ENCODE measurements around the gene MAP1S. TPM values are rescaled to one million over a fixed set of nuclear protein-coding genes. Genes with fewer than 3 reads are reported as not detected.

Gene MAP1S
- polyA plus RNA-seq, 1 donor from 2014 or later = 5.8 TPM

DNA sequence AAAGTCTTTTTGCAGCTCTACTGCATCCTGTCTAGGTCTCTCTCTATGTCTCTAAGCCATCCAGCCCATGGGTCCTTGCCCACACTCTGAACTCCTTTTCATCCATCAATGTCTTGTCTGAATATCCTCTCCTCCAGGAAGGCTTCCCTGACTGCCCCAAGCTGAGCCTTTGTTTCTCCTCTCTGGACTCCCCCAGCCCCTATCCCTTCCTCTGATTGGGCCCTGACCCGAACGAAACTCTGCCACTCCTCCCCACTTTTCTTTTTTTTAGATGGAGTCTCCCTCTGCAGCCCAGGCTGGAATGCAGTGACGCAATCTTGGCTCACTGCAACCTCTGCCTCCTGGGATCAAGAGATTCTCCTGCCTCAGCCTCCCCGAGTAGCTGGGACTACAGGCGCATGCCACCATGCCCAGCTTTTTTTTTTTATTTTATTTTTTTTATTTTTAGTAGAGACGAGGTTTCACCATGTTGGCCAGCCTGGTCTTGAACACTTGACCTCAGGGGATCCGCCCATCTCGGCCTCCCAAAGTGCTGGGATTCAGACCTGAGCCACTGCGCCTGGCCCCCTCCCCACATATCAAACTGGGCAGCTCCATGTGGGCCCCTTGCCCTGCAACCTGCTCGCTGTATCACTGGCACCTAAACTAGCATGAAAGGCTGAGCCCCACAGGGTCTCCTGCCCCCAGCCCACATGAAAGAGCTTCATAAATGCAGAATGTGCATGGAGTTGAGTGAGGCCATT is 30.3 kb upstream of the MAP1S start:
- H3K79me2 ChIP-seq (replicated peaks; ENCODE audit: insufficient read depth, low read length) = no peaks in the 10 kb centered on the region
- H3K9ac ChIP-seq (ENCODE audit: low read length) = peak overlapping the region; percentile 89
- H3K9me3 ChIP-seq (ENCODE audit: low read length) = no peaks in the 10 kb centered on the region
- H3F3A ChIP-seq (ENCODE audit: insufficient read depth, low read length, poor library complexity, severe bottlenecking) = no peaks in the 10 kb centered on the region
- H3K4me3 ChIP-seq (ENCODE audit: low read length) = peak overlapping the region; percentile 99
- peak overlapping the region; percentile 85 for H2AFZ ChIP-seq (ENCODE audit: low read depth, low read length)
- no peaks in the 10 kb centered on the region for H3K27me3 ChIP-seq (ENCODE audit: insufficient read depth, low read depth, low read length)
- peak overlapping the region; percentile 44 for H3K4me2 ChIP-seq (ENCODE audit: low read length)
- peak overlapping the region; percentile 53 for H3K27ac ChIP-seq (ENCODE audit: low read length)
- no peaks in the 10 kb centered on the region for H4K20me1 ChIP-seq (ENCODE audit: insufficient read depth)
- TF ChIP-seq TAF1 (IDR thresholded peaks at IDR 0.05; ENCODE audit: low read depth) (no peak), EZH2 (IDR thresholded peaks at IDR 0.05; ENCODE audit: borderline replicate concordance, insufficient read depth, low read length, poor library complexity, severe bottlenecking) (no peak), RAD21 (conservative IDR thresholded peaks at IDR 0.05) (no peak), MXI1 (conservative IDR thresholded peaks at IDR 0.05; ENCODE audit: poor library complexity, severe bottlenecking) (no peak)
- H3K9me2 ChIP-seq (ENCODE audit: insufficient read depth, low read length) = no peaks in the 10 kb centered on the region
- no peaks in the 10 kb centered on the region for H3K36me3 ChIP-seq (ENCODE audit: insufficient read depth, low read length)

- Histone ChIP-seq H2AFZ (ENCODE audit: low read depth, low read length) (no peak overlapping the region), H4K20me1 (ENCODE audit: insufficient read depth) (no peaks in the 10 kb centered on the region), H3K4me2 (ENCODE audit: low read length) (no peak overlapping the region), H3K4me3 (ENCODE audit: low read length) (no peak overlapping the region), H3K36me3 (ENCODE audit: insufficient read depth, low read length) (no peaks in the 10 kb centered on the region), H3K9me2 (ENCODE audit: insufficient read depth, low read length) (no peaks in the 10 kb centered on the region), H3K79me2 (replicated peaks; ENCODE audit: insufficient read depth, low read length) (no peaks in the 10 kb centered on the region), H3K27me3 (ENCODE audit: insufficient read depth, low read depth, low read length) (peaks cover 3% of the 10 kb centered on the region), H3F3A (ENCODE audit: insufficient read depth, low read length, poor library complexity, severe bottlenecking) (no peaks in the 10 kb centered on the region), H3K9me3 (ENCODE audit: low read length) (no peaks in the 10 kb centered on the region), H3K27ac (ENCODE audit: low read length) (no peak overlapping the region), H3K9ac (ENCODE audit: low read length) (no peak overlapping the region)
- TF ChIP-seq MXI1 (conservative IDR thresholded peaks at IDR 0.05; ENCODE audit: poor library complexity, severe bottlenecking) (no peak), EZH2 (IDR thresholded peaks at IDR 0.05; ENCODE audit: borderline replicate concordance, insufficient read depth, low read length, poor library complexity, severe bottlenecking) (no peak), REST (IDR thresholded peaks at IDR 0.05; ENCODE audit: borderline replicate concordance) (no peak), SMC3 (conservative IDR thresholded peaks at IDR 0.05; ENCODE audit: poor library complexity) (no peak), RAD21 (conservative IDR thresholded peaks at IDR 0.05) (no peak)
Observed at GRCh38 chr19:17692566-17692965, 26.7 kb upstream of the MAP1S start.

GRCh38 chr19:17695198-17695597 is 24.1 kb upstream of the MAP1S start:
- Histone ChIP-seq H3K36me3 (ENCODE audit: insufficient read depth, low read length) (no peaks in the 10 kb centered on the region), H3K4me2 (ENCODE audit: low read length) (no peak overlapping the region), H3F3A (ENCODE audit: insufficient read depth, low read length, poor library complexity, severe bottlenecking) (no peaks in the 10 kb centered on the region), H3K9me3 (ENCODE audit: low read length) (no peaks in the 10 kb centered on the region), H3K9ac (ENCODE audit: low read length) (no peak overlapping the region), H3K79me2 (replicated peaks; ENCODE audit: insufficient read depth, low read length) (no peaks in the 10 kb centered on the region), H3K27ac (ENCODE audit: low read length) (no peak overlapping the region), H3K27me3 (ENCODE audit: insufficient read depth, low read depth, low read length) (peaks cover 3% of the 10 kb centered on the region), H3K4me3 (ENCODE audit: low read length) (no peak overlapping the region), H2AFZ (ENCODE audit: low read depth, low read length) (no peak overlapping the region), H4K20me1 (ENCODE audit: insufficient read depth) (no peaks in the 10 kb centered on the region), H3K9me2 (ENCODE audit: insufficient read depth, low read length) (no peaks in the 10 kb centered on the region)
- TF ChIP-seq SMC3 (conservative IDR thresholded peaks at IDR 0.05; ENCODE audit: poor library complexity) = no peak
- TF ChIP-seq EP300 (conservative IDR thresholded peaks at IDR 0.05; ENCODE audit: poor library complexity, severe bottlenecking) = no peak
- no peak for TF ChIP-seq MXI1 (conservative IDR thresholded peaks at IDR 0.05; ENCODE audit: poor library complexity, severe bottlenecking)
- no peak for TF ChIP-seq RAD21 (conservative IDR thresholded peaks at IDR 0.05)
- TF ChIP-seq, protein P1, sequence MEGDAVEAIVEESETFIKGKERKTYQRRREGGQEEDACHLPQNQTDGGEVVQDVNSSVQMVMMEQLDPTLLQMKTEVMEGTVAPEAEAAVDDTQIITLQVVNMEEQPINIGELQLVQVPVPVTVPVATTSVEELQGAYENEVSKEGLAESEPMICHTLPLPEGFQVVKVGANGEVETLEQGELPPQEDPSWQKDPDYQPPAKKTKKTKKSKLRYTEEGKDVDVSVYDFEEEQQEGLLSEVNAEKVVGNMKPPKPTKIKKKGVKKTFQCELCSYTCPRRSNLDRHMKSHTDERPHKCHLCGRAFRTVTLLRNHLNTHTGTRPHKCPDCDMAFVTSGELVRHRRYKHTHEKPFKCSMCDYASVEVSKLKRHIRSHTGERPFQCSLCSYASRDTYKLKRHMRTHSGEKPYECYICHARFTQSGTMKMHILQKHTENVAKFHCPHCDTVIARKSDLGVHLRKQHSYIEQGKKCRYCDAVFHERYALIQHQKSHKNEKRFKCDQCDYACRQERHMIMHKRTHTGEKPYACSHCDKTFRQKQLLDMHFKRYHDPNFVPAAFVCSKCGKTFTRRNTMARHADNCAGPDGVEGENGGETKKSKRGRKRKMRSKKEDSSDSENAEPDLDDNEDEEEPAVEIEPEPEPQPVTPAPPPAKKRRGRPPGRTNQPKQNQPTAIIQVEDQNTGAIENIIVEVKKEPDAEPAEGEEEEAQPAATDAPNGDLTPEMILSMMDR (IDR thresholded peaks at IDR 0.05; ENCODE audit: poor library complexity, severe bottlenecking) = no peak
- TF ChIP-seq EZH2 (IDR thresholded peaks at IDR 0.05; ENCODE audit: borderline replicate concordance, insufficient read depth, low read length, poor library complexity, severe bottlenecking) = no peak
- no peak for TF ChIP-seq REST (IDR thresholded peaks at IDR 0.05; ENCODE audit: borderline replicate concordance)
- TF ChIP-seq POLR2AphosphoS5 (IDR thresholded peaks at IDR 0.05) = no peak
- TF ChIP-seq TAF1 (IDR thresholded peaks at IDR 0.05; ENCODE audit: low read depth) = no peak
